ENCODE data around the gene NUP205. TPM values are rescaled to one million over a fixed set of nuclear protein-coding genes. Genes with fewer than 3 reads are reported as not detected.

NUP205 gene
- total and polyA plus RNA-seq, 2 of the 13 experiments (the other 11 are each of a cell fraction or from before 2014, with no cell fraction given): 46.2 to 87.2 TPM

DNA sequence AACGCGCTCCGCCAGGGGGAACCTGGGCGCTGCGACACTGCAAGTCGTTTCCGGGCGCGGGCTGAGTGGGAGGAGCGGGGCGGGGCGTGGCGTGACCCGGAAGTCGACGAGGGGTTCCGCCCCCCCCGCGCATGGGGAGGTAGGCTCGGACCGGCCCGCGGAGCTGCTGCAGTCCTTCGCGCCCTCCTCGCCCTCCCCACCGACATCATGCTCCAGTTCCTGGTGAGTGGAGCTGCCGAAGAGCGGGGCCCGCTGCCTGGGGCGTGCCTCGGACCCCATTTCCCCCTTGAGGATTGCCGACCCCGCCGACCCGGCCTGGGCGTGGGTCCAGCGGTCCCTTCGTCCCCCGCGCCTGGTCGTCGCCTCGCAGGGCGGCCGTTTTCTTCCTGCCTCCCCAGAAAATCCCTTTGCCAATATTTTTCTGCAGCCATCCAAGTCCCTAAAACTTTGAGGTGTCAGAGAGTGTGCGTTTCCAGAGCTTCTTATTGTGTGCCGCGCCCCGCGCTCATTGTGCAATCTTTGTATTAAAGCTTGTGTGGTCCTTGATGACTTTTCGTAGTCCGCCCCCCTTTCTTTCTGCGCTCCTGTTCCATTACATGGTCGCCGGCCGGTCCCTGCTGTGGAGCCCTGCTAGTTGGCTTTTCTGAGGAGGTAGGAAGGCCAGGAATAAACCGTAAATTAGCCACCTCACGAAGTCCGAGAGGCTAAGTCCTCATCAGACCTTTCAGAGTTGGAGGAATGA, 104.8 kb downstream of the NUP205 start, which contains the start of gene STMP1 (continued):
- TF ChIP-seq, protein P1, sequence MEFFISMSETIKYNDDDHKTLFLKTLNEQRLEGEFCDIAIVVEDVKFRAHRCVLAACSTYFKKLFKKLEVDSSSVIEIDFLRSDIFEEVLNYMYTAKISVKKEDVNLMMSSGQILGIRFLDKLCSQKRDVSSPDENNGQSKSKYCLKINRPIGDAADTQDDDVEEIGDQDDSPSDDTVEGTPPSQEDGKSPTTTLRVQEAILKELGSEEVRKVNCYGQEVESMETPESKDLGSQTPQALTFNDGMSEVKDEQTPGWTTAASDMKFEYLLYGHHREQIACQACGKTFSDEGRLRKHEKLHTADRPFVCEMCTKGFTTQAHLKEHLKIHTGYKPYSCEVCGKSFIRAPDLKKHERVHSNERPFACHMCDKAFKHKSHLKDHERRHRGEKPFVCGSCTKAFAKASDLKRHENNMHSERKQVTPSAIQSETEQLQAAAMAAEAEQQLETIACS (CRISPR knock-in tag; IDR thresholded peaks at IDR 0.05): peak; percentile 52; the same call in 1 of the 2 replicates
- TF ChIP-seq SRF (IDR thresholded peaks at IDR 0.05; ENCODE audit: low read depth, low read length) (no peak), ZSCAN25 (CRISPR knock-in tag; IDR thresholded peaks at IDR 0.05) (peak; percentile 49; the same call in 1 of the 2 replicates), PPARG (CRISPR knock-in tag; conservative IDR thresholded peaks at IDR 0.05) (no peak), RNF2 (conservative IDR thresholded peaks at IDR 0.05; ENCODE audit: low read depth) (no peak), REL (CRISPR knock-in tag; conservative IDR thresholded peaks at IDR 0.05) (peak; percentile 70), ZNF503 (CRISPR knock-in tag; IDR thresholded peaks at IDR 0.05) (peak; percentile 65), ELF4 (CRISPR knock-in tag; IDR thresholded peaks at IDR 0.05; ENCODE audit: borderline replicate concordance) (peak; percentile 87; the same call in 1 of the 2 replicates), HDAC2 (CRISPR knock-in tag; IDR thresholded peaks at IDR 0.05) (peak; percentile 58; the same call in 1 of the 2 replicates), TAF1 (CRISPR knock-in tag; IDR thresholded peaks at IDR 0.05) (peak; percentile 95), FOXA1 (IDR thresholded peaks at IDR 0.05) (no peak), FOXA1 (CRISPR knock-in tag; IDR thresholded peaks at IDR 0.05) (peak; percentile 39; the same call in 1 of the 2 replicates), ZHX1 (CRISPR knock-in tag; IDR thresholded peaks at IDR 0.05; ENCODE audit: low read depth) (no peak), RFXAP (CRISPR knock-in tag; IDR thresholded peaks at IDR 0.05; ENCODE audit: borderline replicate concordance) (peak; percentile 89), ZC3H13 (CRISPR knock-in tag; IDR thresholded peaks at IDR 0.05) (no peak), JUNB (CRISPR knock-in tag; IDR thresholded peaks at IDR 0.05; ENCODE audit: borderline replicate concordance) (no peak), ZNF556 (CRISPR knock-in tag; IDR thresholded peaks at IDR 0.05; ENCODE audit: borderline replicate concordance) (peak; percentile 74; the same call in 1 of the 2 replicates), ZNF430 (CRISPR knock-in tag; IDR thresholded peaks at IDR 0.05) (peak; percentile 96), MXI1 (IDR thresholded peaks at IDR 0.05; ENCODE audit: borderline replicate concordance, low read depth, low read length) (peak; percentile 84; the same call in 2 of the 3 replicates)
- TF ChIP-seq, protein P2, sequence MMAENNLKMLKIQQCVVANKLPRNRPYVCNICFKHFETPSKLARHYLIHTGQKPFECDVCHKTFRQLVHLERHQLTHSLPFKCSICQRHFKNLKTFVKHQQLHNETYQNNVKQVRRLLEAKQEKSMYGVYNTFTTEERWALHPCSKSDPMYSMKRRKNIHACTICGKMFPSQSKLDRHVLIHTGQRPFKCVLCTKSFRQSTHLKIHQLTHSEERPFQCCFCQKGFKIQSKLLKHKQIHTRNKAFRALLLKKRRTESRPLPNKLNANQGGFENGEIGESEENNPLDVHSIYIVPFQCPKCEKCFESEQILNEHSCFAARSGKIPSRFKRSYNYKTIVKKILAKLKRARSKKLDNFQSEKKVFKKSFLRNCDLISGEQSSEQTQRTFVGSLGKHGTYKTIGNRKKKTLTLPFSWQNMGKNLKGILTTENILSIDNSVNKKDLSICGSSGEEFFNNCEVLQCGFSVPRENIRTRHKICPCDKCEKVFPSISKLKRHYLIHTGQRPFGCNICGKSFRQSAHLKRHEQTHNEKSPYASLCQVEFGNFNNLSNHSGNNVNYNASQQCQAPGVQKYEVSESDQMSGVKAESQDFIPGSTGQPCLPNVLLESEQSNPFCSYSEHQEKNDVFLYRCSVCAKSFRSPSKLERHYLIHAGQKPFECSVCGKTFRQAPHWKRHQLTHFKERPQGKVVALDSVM (CRISPR knock-in tag; IDR thresholded peaks at IDR 0.05): peak; percentile 68; the same call in 1 of the 2 replicates
- TF ChIP-seq, protein P3, sequence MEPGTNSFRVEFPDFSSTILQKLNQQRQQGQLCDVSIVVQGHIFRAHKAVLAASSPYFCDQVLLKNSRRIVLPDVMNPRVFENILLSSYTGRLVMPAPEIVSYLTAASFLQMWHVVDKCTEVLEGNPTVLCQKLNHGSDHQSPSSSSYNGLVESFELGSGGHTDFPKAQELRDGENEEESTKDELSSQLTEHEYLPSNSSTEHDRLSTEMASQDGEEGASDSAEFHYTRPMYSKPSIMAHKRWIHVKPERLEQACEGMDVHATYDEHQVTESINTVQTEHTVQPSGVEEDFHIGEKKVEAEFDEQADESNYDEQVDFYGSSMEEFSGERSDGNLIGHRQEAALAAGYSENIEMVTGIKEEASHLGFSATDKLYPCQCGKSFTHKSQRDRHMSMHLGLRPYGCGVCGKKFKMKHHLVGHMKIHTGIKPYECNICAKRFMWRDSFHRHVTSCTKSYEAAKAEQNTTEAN (CRISPR knock-in tag; conservative IDR thresholded peaks at IDR 0.05): 0 out of 2 replicates have a peak, but pooled peaks have one; percentile 63

Data from HepG2 (cell line).